ENCODE measurements around the gene ATG16L1.

Gene ATG16L1

GRCh38 chr2:233245406-233245805 lies 6.1 kb upstream of the ATG16L1 start:
- no peak for TF ChIP-seq CTCF (IDR thresholded peaks at IDR 0.05; ENCODE audit: low read depth, low read length, missing control alignments)
- no peak overlapping the region for H3K4me3 ChIP-seq (ENCODE audit: low read depth, low read length)

GRCh38 chr2:233247116-233247515 lies 4.4 kb upstream of the ATG16L1 start:
- no peak for DNase-seq (ENCODE audit: low read depth)
- no peak for TF ChIP-seq CTCF (IDR thresholded peaks at IDR 0.05; ENCODE audit: low read depth, low read length, missing control alignments)
- no peak overlapping the region for H3K4me3 ChIP-seq (ENCODE audit: low read depth, low read length)

More at GRCh38 chr2:233245406-233245805, 6.1 kb upstream of the ATG16L1 start:
- DNase-seq (ENCODE audit: low read depth), result no peak

GRCh38 chr2:233247744-233248143 lies 3.7 kb upstream of the ATG16L1 start:
- no peak for DNase-seq (ENCODE audit: low read depth)
- H3K4me3 ChIP-seq (ENCODE audit: low read depth, low read length), result no peak overlapping the region
- TF ChIP-seq CTCF (IDR thresholded peaks at IDR 0.05; ENCODE audit: low read depth, low read length, missing control alignments), result no peak

GRCh38 chr2:233248999-233249398 lies 2.5 kb upstream of the ATG16L1 start:
- H3K4me3 ChIP-seq (ENCODE audit: low read depth, low read length), result no peak overlapping the region
- DNase-seq (ENCODE audit: low read depth), result no peak
- no peak for TF ChIP-seq CTCF (IDR thresholded peaks at IDR 0.05; ENCODE audit: low read depth, low read length, missing control alignments)

- H3K4me3 ChIP-seq (ENCODE audit: low read depth, low read length), result no peak overlapping the region
- no peak for TF ChIP-seq CTCF (IDR thresholded peaks at IDR 0.05; ENCODE audit: low read depth, low read length, missing control alignments)
- DNase-seq (ENCODE audit: low read depth), result no peak
These were observed 905 bp upstream of the ATG16L1 start for GRCh38 chr2:233250568-233250967.

GRCh38 chr2:233250985-233251305 lies 528 bp upstream of the ATG16L1 start:
- no peak for DNase-seq (ENCODE audit: low read depth)
- H3K4me3 ChIP-seq (ENCODE audit: low read depth, low read length), result no peak overlapping the region; the same call in 1 of the 2 replicates
- TF ChIP-seq CTCF (IDR thresholded peaks at IDR 0.05; ENCODE audit: low read depth, low read length, missing control alignments), result no peak

- no peak for TF ChIP-seq CTCF (IDR thresholded peaks at IDR 0.05; ENCODE audit: low read depth, low read length, missing control alignments)
- no peak for DNase-seq (ENCODE audit: low read depth)
These were observed 754 bp downstream of the ATG16L1 start for GRCh38 chr2:233252227-233252626.

More at GRCh38 chr2:233252227-233252626, 754 bp downstream of the ATG16L1 start:
- H3K4me3 ChIP-seq (ENCODE audit: low read depth, low read length), result peak overlapping the region; percentile 97
